C4-2B (cell line): ENCODE results near the gene HOXC13.

ENCODE experiments used
- H3K27ac ChIP-seq: fragments of 450-650 bp; 2 replicates; pipeline ENCODE4 v1.5.1; 2017
- CTCF ChIP-seq: fragments of 450-650 bp; conservative IDR thresholded peaks from 2 replicates; pipeline ENCODE4 v1.5.1; 2017; ENCODE audit warnings: mild to moderate bottlenecking
- ZFX ChIP-seq: fragments of 450-650 bp; IDR thresholded peaks from 2 replicates; pipeline ENCODE4 v1.6.1; 2017

HOXC13 gene

GRCh38 chr12:53948650-53949593, 10.3 kb downstream of the HOXC13 start:
- TF ChIP-seq ZFX (no peak), CTCF (no peak)
- no peak overlapping the region for H3K27ac ChIP-seq

- no peak for TF ChIP-seq ZFX
- TF ChIP-seq CTCF: no peak
- H3K27ac ChIP-seq: no peak overlapping the region
Measured at GRCh38 chr12:53949631-53950436, 11.2 kb downstream of the HOXC13 start.

GRCh38 chr12:53950437-53950773, 11.8 kb downstream of the HOXC13 start:
- H3K27ac ChIP-seq: no peak overlapping the region
- TF ChIP-seq ZFX (no peak), CTCF (no peak)

- H3K27ac ChIP-seq: no peak overlapping the region
- TF ChIP-seq CTCF (no peak), ZFX (no peak)
Measured at GRCh38 chr12:53950789-53951576, 12.4 kb downstream of the HOXC13 start.

GRCh38 chr12:53951577-53952334, 13.1 kb downstream of the HOXC13 start:
- no peak for TF ChIP-seq CTCF
- no peak for TF ChIP-seq ZFX
- no peak overlapping the region for H3K27ac ChIP-seq

- TF ChIP-seq CTCF: no peak
- TF ChIP-seq ZFX: no peak
Measured at GRCh38 chr12:53952335-53952694, 13.7 kb downstream of the HOXC13 start.

More at GRCh38 chr12:53952335-53952694, 13.7 kb downstream of the HOXC13 start:
- H3K27ac ChIP-seq: no peak overlapping the region
